GM19397 (cell line): ENCODE data around the gene ENPEP.

ENCODE experiments used
- ATAC-seq: cut with Tn5 transposase; IDR thresholded peaks from one replicate; pipeline ENCODE4 v1.9.1; 2021; ENCODE audit warnings: mild to moderate bottlenecking, moderate library complexity; ENCODE audit not compliant: unreplicated experiment

ENPEP gene

GRCh38 chr4:110597582-110597981 is 121.6 kb downstream of the ENPEP start:
- ATAC-seq, result no peak

- ATAC-seq, result no peak
These were observed 126.1 kb downstream of the ENPEP start for GRCh38 chr4:110602061-110602460.

DNA sequence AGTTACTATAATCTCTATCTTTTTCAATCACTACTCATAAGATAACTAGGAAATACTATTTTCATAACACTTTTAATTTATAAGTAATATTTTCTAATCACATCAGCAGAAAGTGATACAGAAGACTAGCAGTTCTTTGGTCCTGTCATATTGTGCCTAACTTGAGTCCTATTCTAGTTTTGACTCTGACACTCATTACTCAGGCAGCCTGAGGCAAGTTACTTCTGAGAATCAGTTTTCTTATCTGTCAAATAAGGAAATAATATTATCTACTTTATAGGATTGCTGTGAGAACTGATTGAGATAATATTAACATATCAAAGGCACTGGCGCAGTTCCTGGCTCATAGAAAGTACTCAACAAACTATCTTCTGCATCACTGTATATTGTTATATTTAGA is 129.1 kb downstream of the ENPEP start:
- no peak for ATAC-seq

GRCh38 chr4:110609044-110609750 is 133.2 kb downstream of the ENPEP start:
- no peak for ATAC-seq

- peak; percentile 6 for ATAC-seq
These were observed 134.6 kb downstream of the ENPEP start for GRCh38 chr4:110610620-110610939.

DNA sequence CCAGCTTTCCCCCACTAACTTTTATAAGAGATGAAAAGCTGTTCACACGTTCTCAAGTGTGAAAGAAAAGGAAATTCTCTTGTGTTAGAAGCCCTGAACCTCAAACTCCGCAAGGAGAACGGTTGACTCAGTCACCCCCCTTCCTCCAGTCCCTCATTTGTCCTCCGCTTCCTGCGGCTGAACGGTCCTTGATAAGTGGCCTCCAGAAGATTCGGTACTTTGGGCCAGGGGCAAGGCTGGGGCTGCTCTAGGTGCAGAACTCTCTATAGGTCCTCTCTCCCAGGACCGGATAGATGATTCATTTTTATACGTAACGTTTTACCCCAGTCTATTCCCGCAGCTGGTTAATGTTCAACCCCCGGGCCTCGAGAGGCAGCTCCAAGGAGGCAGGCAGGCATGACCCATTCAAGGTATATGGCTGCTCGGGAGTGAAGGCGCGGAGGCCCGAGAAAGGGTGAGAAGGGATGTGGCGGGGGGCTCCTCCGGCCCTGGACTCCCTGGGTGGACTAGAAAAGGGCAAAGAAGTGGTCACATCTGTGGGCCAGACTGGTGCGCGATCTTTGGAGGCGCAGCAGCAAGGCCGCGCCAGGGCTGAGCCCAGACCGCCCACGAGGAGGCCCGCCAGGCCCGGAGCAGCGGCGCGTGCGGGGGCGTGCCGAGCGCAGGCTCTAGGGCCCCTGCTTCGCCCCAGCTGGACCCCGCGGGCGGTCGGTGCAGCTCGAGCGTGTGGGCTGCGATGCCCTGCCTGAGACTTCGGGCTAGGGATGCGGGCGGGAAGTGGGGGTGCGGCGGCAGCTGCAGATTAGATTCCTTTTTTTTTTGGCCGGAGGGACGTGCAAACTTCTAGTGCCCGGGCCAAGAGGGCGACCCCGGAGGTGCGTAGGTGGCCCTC is 135.2 kb downstream of the ENPEP start:
- ATAC-seq, result peak; percentile 85

DNA sequence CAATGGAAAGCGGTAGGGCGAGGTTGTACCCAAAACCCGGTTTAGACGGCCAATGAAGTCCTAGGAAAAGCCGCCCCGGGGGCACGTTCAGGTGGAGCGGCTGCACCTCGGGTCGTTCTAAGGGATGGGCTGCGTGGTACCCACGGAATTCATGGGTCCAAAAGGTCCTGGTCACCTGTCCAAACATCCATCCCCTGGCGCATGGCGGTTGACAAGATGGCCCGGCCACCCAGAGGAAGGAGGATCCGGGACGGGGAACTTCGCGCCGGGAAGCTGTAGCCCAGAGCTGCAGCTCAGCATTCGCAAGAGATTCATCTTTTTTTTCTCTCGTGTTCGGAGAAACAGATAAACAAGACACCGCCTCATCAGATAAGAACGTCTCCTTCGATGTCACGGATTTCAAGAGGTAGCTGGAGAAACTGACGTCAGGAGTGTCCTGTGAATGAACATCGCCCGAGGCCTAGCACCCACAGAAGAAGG is 136.1 kb downstream of the ENPEP start:
- ATAC-seq, result no peak

GRCh38 chr4:110612631-110613269 is 136.8 kb downstream of the ENPEP start:
- ATAC-seq, result no peak

- ATAC-seq, result no peak
These were observed 137.8 kb downstream of the ENPEP start for GRCh38 chr4:110613745-110614144.

- no peak for ATAC-seq
These were observed 138.4 kb downstream of the ENPEP start for GRCh38 chr4:110614173-110614963.
